PC-9 (cell line): ENCODE results near the gene HOXA1. TPM values are rescaled to one million over a fixed set of nuclear protein-coding genes. Genes with fewer than 3 reads are reported as not detected.

Experiments
- BruUV-seq: library from RNA; stranded (reverse); fragments of 400-500 nt; replicated peaks from 2 replicates; lab custom pipeline; 2021; lab: Mats Ljungman, UMichigan
- CTCF ChIA-PET: fragments of 300-600 bp; sonication (Branson Sonifier 250); formaldehyde crosslinking; loops from one replicate; lab custom pipeline; 2022; ENCODE audit warnings: antibody characterized with exemption; lab: Charles Lee
- POLR2A ChIA-PET: fragments of 300-600 bp; sonication (Branson Sonifier 250); formaldehyde crosslinking; loops from one replicate; lab custom pipeline; 2022; ENCODE audit warnings: antibody characterized with exemption; ENCODE audit not compliant: unreplicated experiment; lab: Charles Lee
- DNase-seq, 2 experiments: peaks; one replicate each; pipeline versions ENCODE4 v3.0.0 to v3.0.0-alpha.2; 2015 to 2022; ENCODE audit warnings: mixed read lengths in 1 of 2
- H2AFZ ChIP-seq: fragments of 200-600 bp; sonication (generic); 2 replicates; pipeline ENCODE4 v1.8.1; 2017; ENCODE audit warnings: antibody characterized with exemption
- H3F3A ChIP-seq: fragments of 200-600 bp; sonication (generic); 2 replicates; pipeline ENCODE4 v1.8.1; 2017; ENCODE audit warnings: antibody characterized with exemption, mild to moderate bottlenecking, low read depth; ENCODE audit not compliant: insufficient read depth
- H3K27ac ChIP-seq: fragments of 200-600 bp; sonication (generic); 2 replicates; pipeline ENCODE4 v1.6.1; 2016; ENCODE audit warnings: mixed run types
- H3K27me3 ChIP-seq: fragments of 200-600 bp; sonication (generic); 2 replicates; pipeline ENCODE4 v1.6.1; 2016; ENCODE audit warnings: low read depth, mixed run types; ENCODE audit not compliant: insufficient read depth
- H3K36me3 ChIP-seq: fragments of 200-600 bp; sonication (generic); 2 replicates; pipeline ENCODE4 v1.6.1; 2016; ENCODE audit warnings: low read depth, mixed run types
- H3K4me1 ChIP-seq: fragments of 200-600 bp; sonication (generic); replicated peaks from 2 replicates; pipeline ENCODE4 v1.6.1; 2016; ENCODE audit warnings: mixed run types; ENCODE audit not compliant: insufficient read depth
- H3K4me2 ChIP-seq: fragments of 200-600 bp; sonication (generic); 2 replicates; pipeline ENCODE4 v1.6.1; 2017; ENCODE audit warnings: mixed run types
- H3K4me3 ChIP-seq: fragments of 200-600 bp; sonication (generic); 2 replicates; pipeline ENCODE4 v1.6.1; 2016; ENCODE audit warnings: mixed run types
- H3K79me2 ChIP-seq: fragments of 200-600 bp; sonication (generic); 2 replicates; pipeline ENCODE4 v1.6.1; 2017; ENCODE audit warnings: low read depth, mixed run types
- H3K9me2 ChIP-seq: fragments of 200-600 bp; sonication (generic); 2 replicates; pipeline ENCODE4 v1.8.1; 2017; ENCODE audit warnings: mild to moderate bottlenecking; ENCODE audit not compliant: insufficient read depth
- H3K9me3 ChIP-seq: fragments of 200-600 bp; sonication (generic); 2 replicates; pipeline ENCODE4 v1.8.1; 2016; ENCODE audit warnings: low read depth; ENCODE audit not compliant: insufficient read depth
- H4K20me1 ChIP-seq: fragments of 200-600 bp; sonication (generic); 2 replicates; pipeline ENCODE4 v1.8.1; 2017; ENCODE audit not compliant: insufficient read depth
- EZH2 ChIP-seq: fragments of 200-600 bp; sonication (generic); IDR thresholded peaks from 2 replicates; pipeline ENCODE4 v1.8.0; 2017; ENCODE audit warnings: antibody characterized with exemption, low read depth
- intact Hi-C: fragments of 100-400 bp; cut with micrococcal nuclease; formaldehyde crosslinking; loops from one replicate; pipeline ENCODE4 v1.10.0; 2022; ENCODE audit not compliant: unreplicated experiment
- total RNA-seq: library from RNA; stranded (reverse); gene quantifications from 2 replicates; pipeline ENCODE4 v1.2.3, GENCODE V29; 2021
- TF ChIP-seq, protein P1 (sequence below): fragments of 200-600 bp; sonication (generic); conservative IDR thresholded peaks from 2 replicates; pipeline ENCODE4 v1.6.1; 2017; ENCODE audit warnings: mixed run types, antibody characterized with exemption, mild to moderate bottlenecking, moderate library complexity

Gene HOXA1
- total RNA-seq, 1 experiment from 2014 or later = 2.2 TPM

DNA sequence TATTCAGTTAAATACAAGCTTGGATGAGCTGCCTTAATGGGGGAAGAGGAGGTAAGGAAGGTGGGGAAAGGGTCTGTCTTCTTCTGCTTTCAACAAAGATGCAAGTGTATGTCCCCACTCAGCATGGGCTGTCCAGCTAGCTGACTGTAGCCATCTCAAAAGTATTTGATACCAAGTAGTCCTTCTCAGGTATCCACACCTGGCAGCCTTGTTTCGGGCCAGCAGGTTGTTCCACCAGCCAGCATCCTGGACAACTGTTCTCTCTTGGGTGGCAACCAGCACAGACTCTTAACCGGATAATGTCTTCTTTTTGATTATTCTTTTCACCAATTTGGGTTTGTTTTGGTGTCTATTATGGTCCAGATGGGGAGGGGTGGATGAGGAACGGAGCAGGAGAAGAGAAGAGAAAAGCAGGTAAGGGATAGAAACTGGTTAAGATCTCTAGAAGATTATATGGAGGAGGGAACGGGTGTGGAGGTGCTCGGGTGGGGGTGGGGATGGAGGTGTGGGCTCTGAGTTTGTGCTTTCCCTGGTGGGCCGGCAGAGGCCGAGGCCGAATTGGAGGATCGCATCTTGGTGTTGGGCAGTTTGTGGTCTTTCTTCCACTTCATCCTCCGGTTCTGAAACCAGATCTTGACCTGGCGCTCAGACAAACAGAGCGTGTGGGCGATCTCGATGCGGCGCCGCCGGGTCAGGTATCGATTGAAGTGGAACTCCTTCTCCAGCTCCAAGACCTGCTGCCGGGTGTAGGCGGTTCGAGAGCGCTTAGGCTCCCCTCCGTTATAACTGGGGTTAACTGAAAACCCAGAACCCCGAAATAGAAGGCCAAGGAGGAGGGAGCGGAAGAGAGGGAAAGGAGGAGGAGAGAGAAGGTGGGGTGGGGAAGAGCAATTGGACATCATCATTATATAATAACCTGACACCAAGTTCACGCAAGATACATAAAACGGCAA lies 33.3 kb upstream of the HOXA1 start:
- ChIA-PET POLR2A (no interaction called here), CTCF (interaction anchor here (0.6 kb wide), 1 partner anchor 447 kb away, joined by 3 read pairs; no protein-coding TSS in a partner anchor)
- Histone ChIP-seq H3K27ac (no peak overlapping the region), H3K4me3 (no peak overlapping the region), H3K4me2 (no peak overlapping the region), H3K36me3 (no peaks in the 10 kb centered on the region), H4K20me1 (no peaks in the 10 kb centered on the region), H3K79me2 (no peaks in the 10 kb centered on the region), H3K27me3 (no peaks in the 10 kb centered on the region), H3K4me1 (peaks cover 17% of the 10 kb centered on the region), H2AFZ (no peak overlapping the region), H3K9me2 (no peaks in the 10 kb centered on the region), H3F3A (peaks cover 8% of the 10 kb centered on the region; the same call in 1 of the 2 replicates), H3K9me3 (no peaks in the 10 kb centered on the region)
- intact Hi-C loops = no loop called here
- DNase-seq = no peak
- BruUV-seq = no TSS peak
- no peak for TF ChIP-seq EZH2
- TF ChIP-seq, protein P1, sequence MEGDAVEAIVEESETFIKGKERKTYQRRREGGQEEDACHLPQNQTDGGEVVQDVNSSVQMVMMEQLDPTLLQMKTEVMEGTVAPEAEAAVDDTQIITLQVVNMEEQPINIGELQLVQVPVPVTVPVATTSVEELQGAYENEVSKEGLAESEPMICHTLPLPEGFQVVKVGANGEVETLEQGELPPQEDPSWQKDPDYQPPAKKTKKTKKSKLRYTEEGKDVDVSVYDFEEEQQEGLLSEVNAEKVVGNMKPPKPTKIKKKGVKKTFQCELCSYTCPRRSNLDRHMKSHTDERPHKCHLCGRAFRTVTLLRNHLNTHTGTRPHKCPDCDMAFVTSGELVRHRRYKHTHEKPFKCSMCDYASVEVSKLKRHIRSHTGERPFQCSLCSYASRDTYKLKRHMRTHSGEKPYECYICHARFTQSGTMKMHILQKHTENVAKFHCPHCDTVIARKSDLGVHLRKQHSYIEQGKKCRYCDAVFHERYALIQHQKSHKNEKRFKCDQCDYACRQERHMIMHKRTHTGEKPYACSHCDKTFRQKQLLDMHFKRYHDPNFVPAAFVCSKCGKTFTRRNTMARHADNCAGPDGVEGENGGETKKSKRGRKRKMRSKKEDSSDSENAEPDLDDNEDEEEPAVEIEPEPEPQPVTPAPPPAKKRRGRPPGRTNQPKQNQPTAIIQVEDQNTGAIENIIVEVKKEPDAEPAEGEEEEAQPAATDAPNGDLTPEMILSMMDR = no peak

DNA sequence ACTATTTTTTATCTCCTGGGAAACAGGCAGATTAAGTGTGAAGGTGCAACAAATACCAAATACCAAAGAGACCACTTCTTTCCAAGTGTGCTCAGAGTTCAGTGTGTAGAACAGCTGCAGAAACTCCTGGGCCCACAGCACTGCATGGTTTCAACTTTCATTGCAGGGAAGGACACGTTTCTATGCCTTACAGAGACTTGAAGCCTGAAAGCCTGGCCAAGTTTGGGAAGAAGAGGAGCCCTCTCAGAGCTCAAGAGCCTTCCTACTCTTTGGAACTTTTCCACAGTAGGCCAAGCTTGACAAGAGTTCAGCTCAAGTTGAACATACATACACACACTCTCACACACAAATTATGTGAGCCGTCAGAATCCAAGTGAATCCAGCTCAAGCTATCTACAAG lies 32.2 kb upstream of the HOXA1 start:
- DNase-seq = peak in 1 of 2 experiments; percentile 53
- ChIA-PET POLR2A (no interaction called here), CTCF (interaction anchor here (0.6 kb wide), 1 partner anchor 446 kb away, joined by 3 read pairs; no protein-coding TSS in a partner anchor)
- H3K27me3 ChIP-seq = no peaks in the 10 kb centered on the region
- intact Hi-C loops = no loop called here
- TF ChIP-seq, protein P1 = no peak
- no peak for TF ChIP-seq EZH2
- H3K9me3 ChIP-seq = no peaks in the 10 kb centered on the region
- BruUV-seq = no TSS peak
- H2AFZ ChIP-seq = no peak overlapping the region
- peaks cover 9% of the 10 kb centered on the region; the same call in 1 of the 2 replicates for H3K4me1 ChIP-seq
- no peaks in the 10 kb centered on the region for H3K9me2 ChIP-seq
- H3K36me3 ChIP-seq = no peaks in the 10 kb centered on the region
- no peak overlapping the region; the same call in 1 of the 2 replicates for H3K4me2 ChIP-seq
- H4K20me1 ChIP-seq = no peaks in the 10 kb centered on the region
- H3F3A ChIP-seq = 0 out of 2 replicates have a peak, but pooled peaks cover 3% of the 10 kb centered on the region
- H3K79me2 ChIP-seq = no peaks in the 10 kb centered on the region
- H3K4me3 ChIP-seq = no peak overlapping the region
- H3K27ac ChIP-seq = no peak overlapping the region

DNA sequence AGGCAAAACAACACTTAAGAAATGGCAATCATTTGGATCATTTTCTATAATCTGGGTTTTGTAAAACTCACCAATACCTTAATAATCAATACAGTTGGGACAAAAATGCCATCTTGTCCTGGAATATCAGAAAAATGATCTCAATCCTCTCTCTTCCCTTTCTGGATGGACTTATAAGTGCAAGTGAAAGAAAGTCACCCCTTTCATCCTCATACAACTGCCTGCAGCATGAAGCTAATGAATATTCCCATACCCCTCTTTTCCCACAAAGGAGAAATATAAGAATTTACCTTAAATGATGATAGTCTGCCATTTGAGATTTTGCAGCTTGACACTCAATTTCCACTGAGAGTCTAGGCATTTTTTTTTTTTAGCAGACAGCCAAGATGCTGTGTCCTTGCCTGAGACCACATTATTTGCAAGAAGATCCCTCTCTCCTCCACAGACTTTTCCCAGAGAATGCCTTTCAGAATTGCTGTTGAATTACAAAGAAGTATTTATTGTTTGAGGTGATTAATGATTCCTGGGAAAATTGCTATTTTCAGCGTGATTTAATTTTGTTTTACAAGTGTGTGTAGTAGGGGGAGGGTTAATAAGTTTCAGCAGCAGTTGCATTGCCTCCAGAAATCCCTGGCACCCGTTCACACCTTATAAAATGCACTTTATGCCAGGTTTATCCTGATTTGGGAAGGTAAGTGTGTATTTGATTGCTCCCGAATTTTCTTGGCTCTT lies 31.0 kb upstream of the HOXA1 start:
- Histone ChIP-seq H4K20me1 (no peaks in the 10 kb centered on the region), H3K36me3 (peaks cover 8% of the 10 kb centered on the region; the same call in 1 of the 2 replicates), H3K79me2 (no peaks in the 10 kb centered on the region), H3K4me3 (no peak overlapping the region), H3K4me2 (no peak overlapping the region), H3K9me2 (no peaks in the 10 kb centered on the region), H3K9me3 (no peaks in the 10 kb centered on the region), H3K4me1 (peaks cover 9% of the 10 kb centered on the region; the same call in 1 of the 2 replicates), H3K27me3 (no peaks in the 10 kb centered on the region), H3F3A (0 out of 2 replicates have a peak, but pooled peaks cover 3% of the 10 kb centered on the region), H2AFZ (no peak overlapping the region), H3K27ac (no peak overlapping the region)
- POLR2A ChIA-PET = no interaction called here
- TF ChIP-seq EZH2 = no peak
- TF ChIP-seq, protein P1 = no peak
- DNase-seq = no peak
- CTCF ChIA-PET = no interaction called here
- intact Hi-C loops = no loop called here
- BruUV-seq = no TSS peak
